ENCODE results near the gene GPR176.

The GPR176 gene

DNA sequence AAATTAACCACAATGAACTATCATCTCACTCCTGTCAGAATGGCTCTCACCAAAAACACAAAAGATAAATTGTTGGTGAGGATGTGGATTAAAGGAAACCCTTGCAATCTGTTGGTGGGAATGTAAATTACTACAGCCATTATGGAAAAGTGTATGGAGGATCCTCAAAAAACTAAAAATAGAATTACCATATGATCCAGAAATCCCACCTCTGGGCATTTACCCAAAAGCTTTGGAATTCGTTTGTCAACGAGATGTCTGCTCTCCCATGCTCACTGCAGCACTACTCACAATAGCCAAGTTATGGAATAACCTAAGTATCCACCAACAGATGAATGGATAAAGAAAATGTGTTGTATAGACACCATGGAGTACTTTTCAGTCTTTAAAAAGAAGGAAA, 159.1 kb downstream of the GPR176 start:
- no peak for DNase-seq (ENCODE audit: extremely low read depth, insufficient read length)
- H3K27me3 ChIP-seq (replicated peaks; ENCODE audit: control insufficient read depth, insufficient read depth, low read length): no peaks in the 10 kb centered on the region
- H3K36me3 ChIP-seq (ENCODE audit: control insufficient read depth, insufficient read depth, low read length): no peaks in the 10 kb centered on the region
- TF ChIP-seq, protein P1, sequence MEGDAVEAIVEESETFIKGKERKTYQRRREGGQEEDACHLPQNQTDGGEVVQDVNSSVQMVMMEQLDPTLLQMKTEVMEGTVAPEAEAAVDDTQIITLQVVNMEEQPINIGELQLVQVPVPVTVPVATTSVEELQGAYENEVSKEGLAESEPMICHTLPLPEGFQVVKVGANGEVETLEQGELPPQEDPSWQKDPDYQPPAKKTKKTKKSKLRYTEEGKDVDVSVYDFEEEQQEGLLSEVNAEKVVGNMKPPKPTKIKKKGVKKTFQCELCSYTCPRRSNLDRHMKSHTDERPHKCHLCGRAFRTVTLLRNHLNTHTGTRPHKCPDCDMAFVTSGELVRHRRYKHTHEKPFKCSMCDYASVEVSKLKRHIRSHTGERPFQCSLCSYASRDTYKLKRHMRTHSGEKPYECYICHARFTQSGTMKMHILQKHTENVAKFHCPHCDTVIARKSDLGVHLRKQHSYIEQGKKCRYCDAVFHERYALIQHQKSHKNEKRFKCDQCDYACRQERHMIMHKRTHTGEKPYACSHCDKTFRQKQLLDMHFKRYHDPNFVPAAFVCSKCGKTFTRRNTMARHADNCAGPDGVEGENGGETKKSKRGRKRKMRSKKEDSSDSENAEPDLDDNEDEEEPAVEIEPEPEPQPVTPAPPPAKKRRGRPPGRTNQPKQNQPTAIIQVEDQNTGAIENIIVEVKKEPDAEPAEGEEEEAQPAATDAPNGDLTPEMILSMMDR (IDR thresholded peaks at IDR 0.05; ENCODE audit: insufficient read depth, low read length, poor library complexity, severe bottlenecking): no peak
- H3K4me3 ChIP-seq (replicated peaks; ENCODE audit: low read depth, low read length): no peak overlapping the region

DNA sequence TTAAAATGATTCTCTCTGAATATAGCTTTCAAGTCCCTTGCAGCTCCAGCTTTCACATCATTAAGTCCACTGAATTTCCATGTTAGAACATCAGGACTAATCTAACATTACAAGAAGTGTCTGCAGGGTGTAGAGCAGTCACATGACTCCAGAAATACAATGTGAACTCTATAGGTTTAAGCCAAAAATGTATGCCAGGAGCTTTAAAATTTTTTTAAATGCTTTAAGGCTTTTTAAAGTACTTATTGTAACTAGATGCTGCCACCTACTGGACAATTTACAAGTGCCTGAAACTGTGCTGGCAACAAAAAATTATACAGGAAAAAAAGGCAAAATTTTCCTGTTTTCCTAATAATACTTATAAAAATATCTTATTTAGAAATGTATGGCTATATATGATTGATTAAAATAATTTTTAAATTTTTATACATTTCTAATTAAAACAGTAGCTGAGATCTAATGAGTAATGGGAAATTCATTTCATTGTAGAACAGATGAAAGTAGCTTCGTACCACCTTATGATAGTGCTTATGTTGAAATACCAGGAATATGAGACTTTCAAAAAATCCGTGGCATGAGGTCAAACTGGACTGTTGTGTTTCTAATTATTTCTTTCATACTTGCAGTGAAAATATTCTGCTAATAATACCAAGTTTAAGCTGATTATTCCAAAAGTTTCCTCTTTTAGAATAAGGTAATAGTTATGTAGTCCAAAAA, 163.1 kb downstream of the GPR176 start:
- TF ChIP-seq, protein P1 (IDR thresholded peaks at IDR 0.05; ENCODE audit: insufficient read depth, low read length, poor library complexity, severe bottlenecking): peak; percentile 69
- Histone ChIP-seq H3K36me3 (ENCODE audit: control insufficient read depth, insufficient read depth, low read length) (no peaks in the 10 kb centered on the region), H3K27me3 (replicated peaks; ENCODE audit: control insufficient read depth, insufficient read depth, low read length) (no peaks in the 10 kb centered on the region), H3K4me3 (replicated peaks; ENCODE audit: low read depth, low read length) (no peak overlapping the region)
- peak; percentile 10 for DNase-seq (ENCODE audit: extremely low read depth, insufficient read length)

DNA sequence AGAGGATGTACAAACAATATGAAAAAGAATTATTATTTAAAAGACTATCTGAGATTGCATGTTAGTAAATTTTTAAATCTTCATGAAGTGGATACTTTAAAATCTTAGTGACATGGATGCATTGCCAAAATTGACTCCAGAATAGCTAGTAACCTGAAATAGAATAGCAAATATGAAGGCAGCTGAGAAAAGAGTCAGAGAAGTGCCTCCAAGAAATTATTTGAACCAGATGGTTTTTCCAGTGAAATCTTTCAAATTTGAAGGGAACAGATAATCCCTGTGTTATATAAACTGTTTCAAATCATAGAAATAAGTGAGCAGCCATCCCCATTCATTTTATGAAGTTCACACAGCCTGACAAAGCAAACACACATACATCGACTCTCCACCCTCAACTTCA, 167.1 kb downstream of the GPR176 start:
- no peaks in the 10 kb centered on the region for H3K36me3 ChIP-seq (ENCODE audit: control insufficient read depth, insufficient read depth, low read length)
- no peak for DNase-seq (ENCODE audit: extremely low read depth, insufficient read length)
- no peak overlapping the region for H3K4me3 ChIP-seq (replicated peaks; ENCODE audit: low read depth, low read length)
- H3K27me3 ChIP-seq (replicated peaks; ENCODE audit: control insufficient read depth, insufficient read depth, low read length): no peaks in the 10 kb centered on the region
- TF ChIP-seq, protein P1 (IDR thresholded peaks at IDR 0.05; ENCODE audit: insufficient read depth, low read length, poor library complexity, severe bottlenecking): no peak

DNA sequence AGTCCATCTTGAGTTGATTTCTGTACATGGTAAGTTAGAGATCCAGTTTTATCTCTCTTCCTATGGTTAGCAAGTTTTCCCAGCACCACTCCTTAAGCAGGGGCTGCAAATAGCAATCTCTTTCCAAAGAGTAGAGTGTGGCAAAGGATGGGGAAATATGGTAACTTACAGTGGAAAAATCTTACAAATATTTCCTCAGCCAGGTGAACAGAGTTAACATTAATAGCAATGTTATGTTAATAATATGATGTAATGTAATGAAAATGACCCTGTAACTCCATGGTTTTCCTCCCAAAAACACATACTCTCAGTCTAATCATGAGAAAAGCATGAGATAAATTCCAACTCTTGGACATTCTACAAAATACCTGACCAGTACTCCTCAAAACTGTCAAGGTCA, 167.8 kb downstream of the GPR176 start:
- Histone ChIP-seq H3K4me3 (replicated peaks; ENCODE audit: low read depth, low read length) (no peak overlapping the region), H3K27me3 (replicated peaks; ENCODE audit: control insufficient read depth, insufficient read depth, low read length) (no peaks in the 10 kb centered on the region), H3K36me3 (ENCODE audit: control insufficient read depth, insufficient read depth, low read length) (no peaks in the 10 kb centered on the region)
- no peak for DNase-seq (ENCODE audit: extremely low read depth, insufficient read length)
- TF ChIP-seq, protein P1 (IDR thresholded peaks at IDR 0.05; ENCODE audit: insufficient read depth, low read length, poor library complexity, severe bottlenecking): no peak

All from GM06990 (cell line).